ENCODE measurements around the gene ATP10A.

GRCh38 chr15:25775317-25775912 lies 87.7 kb downstream of the ATP10A start:
- peak in 2 of 3 donors; percentile 7 to 71 for TF ChIP-seq POLR2AphosphoS5 (IDR thresholded peaks at IDR 0.05)
- no peak for TF ChIP-seq EP300 (IDR thresholded peaks at IDR 0.05)
- TF ChIP-seq, protein P1, sequence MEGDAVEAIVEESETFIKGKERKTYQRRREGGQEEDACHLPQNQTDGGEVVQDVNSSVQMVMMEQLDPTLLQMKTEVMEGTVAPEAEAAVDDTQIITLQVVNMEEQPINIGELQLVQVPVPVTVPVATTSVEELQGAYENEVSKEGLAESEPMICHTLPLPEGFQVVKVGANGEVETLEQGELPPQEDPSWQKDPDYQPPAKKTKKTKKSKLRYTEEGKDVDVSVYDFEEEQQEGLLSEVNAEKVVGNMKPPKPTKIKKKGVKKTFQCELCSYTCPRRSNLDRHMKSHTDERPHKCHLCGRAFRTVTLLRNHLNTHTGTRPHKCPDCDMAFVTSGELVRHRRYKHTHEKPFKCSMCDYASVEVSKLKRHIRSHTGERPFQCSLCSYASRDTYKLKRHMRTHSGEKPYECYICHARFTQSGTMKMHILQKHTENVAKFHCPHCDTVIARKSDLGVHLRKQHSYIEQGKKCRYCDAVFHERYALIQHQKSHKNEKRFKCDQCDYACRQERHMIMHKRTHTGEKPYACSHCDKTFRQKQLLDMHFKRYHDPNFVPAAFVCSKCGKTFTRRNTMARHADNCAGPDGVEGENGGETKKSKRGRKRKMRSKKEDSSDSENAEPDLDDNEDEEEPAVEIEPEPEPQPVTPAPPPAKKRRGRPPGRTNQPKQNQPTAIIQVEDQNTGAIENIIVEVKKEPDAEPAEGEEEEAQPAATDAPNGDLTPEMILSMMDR (IDR thresholded peaks at IDR 0.05) = no peak
